Central memory CD4-positive, alpha-beta T cell (primary cell): ENCODE measurements around the gene PITRM1.

Experiments used
- DNase-seq: peaks from one replicate; pipeline ENCODE4 v3.0.0; 2022

Gene PITRM1

DNA sequence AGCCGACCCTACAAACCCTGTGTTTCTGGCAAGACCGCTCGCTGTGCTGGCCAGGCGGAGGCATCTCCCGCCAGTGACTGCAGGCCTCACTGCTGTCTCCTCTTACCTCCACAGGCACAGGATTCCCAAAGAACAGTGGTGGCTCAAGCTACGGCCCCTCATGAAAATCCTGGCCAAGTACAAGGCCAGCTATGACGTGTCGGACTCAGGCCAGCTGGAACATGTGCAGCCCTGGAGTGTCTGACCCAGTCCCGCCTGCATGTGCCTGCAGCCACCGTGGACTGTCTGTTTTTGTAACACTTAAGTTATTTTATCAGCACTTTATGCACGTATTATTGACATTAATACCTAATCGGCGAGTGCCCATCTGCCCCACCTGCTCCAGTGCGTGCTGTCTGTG, 36.2 kb downstream of the PITRM1 start:
- no peak for DNase-seq

DNA sequence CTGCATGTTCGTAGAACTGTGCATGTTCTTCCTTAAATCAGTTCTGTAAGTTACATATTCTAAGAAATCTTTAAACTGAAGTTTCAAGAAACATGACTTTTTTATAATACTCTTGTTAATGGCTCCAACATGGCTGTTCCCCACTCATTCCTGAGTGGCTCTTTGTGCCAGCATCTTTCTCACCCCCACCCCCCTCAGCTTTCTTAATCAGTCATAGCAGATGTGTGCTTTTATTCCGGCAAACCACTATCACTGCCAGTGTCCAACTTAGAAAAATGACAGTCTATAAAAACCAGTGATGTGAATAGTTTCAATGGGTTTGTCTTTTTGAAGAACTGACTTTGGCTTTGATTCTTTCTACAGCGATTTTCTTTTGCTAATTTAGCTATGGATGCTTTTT, 37.6 kb downstream of the PITRM1 start:
- DNase-seq = no peak

DNA sequence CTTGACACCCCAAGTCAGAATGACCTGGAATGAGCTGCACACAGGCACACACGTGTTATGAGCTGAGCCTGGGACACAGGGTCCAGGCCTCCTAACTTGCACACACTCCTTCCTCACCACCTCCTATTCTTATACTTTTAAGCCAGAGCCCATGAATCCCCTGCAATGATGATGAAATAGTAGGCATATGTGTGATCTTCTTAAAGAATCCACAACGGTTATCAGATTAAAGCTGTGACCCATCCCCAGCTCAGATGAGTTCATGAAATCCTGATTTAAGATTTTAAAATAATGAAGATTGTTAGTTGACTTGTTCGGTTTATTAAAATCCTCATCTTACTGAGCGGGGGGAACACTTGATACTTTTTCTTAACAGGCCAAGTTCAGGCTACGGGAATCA, 38.6 kb downstream of the PITRM1 start:
- DNase-seq = no peak

DNA sequence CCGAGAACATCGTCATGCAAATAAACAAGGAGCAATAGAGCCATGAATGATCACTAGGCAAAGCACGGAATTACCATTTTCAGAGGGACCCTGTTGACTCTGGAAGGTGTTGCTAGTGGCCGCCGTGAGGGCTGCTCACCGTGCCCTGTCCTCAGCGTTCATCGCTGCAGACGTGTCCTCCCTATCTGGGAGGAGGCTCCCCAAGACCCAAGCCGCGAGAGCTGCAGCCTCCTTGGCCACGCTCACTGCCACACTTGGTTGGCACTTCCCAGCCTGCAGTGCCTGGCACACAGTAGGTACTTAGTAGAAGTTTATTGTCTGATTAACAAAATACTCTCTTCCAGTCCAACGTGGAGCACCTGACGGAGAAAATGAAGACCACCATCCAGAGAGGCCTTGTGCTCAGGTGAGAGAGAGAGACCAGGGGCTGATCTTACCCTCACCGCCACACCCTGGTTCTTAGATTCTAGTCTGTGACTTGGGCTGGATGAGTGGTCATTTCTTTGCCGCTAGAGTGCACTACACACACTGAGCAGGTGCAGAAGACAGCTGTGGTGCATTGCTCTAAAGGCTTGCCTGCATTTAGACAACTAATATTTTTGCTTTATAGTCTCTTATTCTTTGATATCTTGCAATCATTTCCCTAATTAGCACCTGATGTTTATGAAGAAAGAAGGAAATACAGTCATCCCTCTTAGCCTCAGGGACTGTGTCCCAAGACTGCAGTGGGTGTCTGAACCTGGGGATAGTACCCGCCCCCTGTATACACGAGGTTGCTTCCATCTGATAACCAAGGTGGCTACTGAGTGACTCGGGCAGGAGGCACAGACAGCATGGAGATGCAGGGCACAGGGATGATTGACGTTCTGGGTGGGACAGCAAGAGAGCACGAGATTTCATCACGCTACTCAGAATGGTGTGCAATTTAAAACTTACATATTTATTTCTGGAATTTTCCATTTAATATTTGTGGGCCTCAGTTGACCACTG, 40.3 kb downstream of the PITRM1 start:
- no peak for DNase-seq

DNA sequence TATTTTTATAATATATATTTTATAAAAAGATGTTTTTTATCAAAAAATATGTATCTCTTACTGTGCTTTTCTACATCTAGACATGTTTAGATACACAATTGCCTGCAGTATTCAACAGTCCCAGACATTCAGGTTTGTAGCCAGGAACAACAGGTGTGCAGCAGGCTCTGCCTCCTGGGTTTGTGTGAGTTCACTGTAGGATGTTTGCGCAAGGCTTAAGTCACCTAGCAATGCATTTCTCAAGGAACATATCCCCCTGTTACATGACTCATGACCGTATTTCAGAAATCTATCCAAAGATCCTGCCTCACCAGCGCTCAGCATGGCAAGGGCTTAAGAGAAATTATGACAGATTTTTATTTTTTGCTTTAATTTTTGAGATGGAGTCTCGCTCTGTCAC, 41.5 kb downstream of the PITRM1 start:
- no peak for DNase-seq

DNA sequence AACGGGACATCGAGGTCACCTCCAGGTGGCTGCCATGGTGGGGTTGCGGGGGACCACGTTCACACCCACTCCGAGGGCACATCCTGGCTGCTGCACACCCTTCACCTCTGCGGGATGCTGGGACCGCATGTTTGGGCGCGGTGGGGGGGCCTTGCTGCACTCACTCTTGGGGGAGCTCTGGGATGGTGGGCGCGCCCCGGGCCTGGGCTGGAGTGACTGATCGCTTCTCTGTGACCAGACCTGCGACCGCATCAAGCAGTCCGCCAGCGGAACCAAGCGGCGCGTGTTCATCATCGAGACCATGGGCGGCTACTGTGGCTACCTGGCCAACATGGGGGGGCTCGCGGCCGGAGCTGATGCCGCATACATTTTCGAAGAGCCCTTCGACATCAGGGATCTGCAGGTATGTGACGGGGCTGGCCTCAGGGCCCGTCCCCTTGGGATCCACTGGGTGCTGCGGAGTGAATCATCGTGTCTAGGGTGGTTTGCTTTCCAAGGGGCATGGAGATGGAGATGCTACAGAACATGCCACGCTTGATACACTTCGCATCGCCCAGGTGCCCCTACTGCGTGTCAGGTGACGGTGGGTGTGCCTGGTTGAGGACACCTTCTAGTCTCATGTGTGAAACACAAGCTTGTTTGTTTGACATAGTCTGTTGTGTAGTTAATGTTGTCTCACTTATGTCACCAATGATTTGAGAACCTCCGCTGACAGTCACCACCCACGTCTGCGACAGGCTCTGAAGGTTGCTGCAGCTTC, 42.8 kb downstream of the PITRM1 start:
- DNase-seq = no peak

DNA sequence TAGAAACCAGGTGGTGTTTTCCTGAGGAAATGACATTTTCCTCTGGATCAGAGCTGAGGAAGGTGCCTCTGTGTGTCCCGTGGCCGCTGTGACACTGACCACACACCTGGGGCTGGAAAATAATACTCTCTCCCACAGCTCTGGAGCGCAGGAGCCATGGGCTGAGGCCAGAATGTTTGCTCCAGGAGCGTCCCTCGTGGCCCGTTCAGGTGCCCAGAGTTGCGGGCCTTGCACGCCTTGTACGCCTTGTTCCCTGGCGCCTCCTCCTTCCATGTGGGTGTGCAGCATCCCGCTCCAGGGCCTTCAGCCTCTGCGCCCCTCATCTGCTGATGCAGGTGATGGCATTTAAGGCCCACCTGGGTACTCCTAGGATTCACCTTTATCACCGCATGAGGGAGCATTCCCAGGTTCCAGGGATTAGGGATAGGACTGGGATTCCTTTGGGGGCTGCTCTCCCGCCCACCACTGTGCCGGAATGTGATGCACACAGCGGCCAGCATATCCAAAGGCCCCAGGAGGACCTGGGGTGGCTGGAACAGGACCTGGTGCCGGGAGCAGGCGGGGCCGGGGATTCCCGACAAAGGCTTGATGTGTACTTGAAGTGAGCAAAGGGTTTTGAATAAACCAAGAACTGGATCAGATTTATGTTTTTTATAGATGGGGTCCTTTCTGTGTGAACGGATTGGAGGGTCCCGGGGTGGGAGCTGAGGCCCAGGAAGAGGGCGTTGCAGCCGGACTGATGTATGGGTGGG, 44.0 kb downstream of the PITRM1 start:
- DNase-seq = no peak

DNA sequence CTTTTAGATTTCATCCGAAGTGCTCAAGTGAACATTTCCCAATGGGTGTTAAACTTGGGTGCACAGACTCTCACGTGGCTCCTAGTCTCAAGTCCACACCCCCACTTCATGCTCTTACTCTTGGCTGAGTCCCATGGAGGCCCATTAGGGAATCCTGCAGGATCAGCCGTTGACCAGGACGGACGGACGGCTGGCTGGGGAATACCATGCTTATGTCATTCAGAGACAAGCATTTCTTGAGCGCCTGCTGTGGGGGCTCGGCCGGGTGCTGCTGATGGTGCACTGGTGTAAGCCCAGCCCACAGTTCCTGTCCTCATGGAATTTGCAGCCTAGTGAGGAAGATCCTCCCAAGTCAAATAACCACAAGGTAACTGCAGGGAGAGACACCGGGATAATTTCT, 44.7 kb downstream of the PITRM1 start:
- no peak for DNase-seq

DNA sequence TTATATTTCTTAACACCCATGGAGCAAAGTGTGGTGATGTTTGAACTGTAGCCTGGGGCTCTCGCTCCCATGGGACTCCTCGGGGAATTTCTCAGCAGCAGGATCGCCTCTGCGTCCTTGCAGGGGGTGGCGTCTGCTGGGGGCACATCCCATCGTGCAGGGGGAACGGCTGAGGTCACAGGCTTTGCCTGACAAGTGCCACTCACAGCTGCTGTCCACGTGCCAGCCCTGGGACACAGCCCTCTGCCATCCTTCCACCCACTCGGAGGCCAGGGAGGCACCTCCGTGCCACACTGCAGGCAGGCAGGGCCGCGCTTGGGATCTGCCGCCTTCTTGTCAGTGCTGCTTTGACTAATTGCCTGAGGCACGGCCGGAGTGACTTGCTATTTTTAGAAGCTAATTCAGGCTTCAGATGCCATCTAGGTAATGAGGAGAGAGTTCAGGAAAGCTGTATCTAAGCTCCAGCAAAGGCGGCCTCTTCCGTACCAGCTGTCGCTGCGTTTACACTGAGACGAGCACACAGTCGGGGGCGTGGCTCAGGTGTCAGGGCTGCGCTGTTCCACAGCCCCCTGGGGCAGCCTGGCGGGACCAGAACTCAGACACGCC, 45.7 kb downstream of the PITRM1 start:
- no peak for DNase-seq

DNA sequence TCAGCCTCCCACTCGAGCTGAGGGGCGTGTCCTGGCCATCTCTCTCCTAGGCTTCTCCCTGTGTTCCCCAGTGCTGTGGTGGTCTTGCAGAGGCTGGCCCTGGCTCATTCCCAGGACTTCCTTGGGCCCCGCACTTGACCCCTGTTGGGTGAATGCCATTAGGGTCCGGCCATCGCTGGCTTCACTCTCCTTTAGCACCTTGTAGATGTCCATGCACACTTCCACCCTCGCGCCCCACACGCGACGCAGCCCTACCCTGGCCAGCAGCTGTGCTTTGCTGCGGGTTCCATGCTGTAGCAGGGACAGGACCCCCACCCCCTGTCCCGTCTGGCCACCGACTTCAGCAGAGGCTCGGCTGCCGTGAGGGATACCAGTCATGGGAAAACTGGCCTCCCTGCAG, 46.3 kb downstream of the PITRM1 start:
- no peak for DNase-seq

DNA sequence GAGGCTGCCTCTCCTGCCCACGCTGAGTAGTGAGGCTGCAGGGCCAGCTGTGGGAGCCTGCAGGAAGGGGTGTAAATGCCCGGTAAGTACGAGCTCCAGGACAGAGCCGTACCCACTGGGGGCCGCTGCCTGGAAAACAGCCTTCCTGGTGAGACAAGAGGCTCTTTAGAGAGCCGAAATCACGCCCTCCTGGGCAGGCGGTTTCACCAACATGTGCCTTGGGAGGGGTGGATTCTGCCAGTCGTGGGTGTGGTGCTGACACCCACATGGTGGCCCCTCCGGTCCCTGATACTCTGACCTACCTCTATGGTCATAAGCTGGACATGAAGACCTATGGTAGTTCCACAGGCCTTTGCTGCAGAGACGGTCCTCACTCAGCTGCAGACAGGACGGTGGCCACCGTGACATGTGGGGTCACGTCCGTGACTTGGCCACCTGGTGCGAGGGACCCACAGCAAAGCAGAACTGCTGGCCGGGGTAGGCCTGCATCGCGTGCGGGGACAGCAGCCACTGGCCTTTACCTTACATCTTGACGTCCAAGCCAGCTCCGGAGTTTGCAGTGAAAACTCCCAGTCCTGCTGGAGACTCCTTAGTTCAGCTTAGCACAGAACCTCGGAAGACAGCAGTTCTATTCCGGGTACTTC, 46.9 kb downstream of the PITRM1 start:
- no peak for DNase-seq

DNA sequence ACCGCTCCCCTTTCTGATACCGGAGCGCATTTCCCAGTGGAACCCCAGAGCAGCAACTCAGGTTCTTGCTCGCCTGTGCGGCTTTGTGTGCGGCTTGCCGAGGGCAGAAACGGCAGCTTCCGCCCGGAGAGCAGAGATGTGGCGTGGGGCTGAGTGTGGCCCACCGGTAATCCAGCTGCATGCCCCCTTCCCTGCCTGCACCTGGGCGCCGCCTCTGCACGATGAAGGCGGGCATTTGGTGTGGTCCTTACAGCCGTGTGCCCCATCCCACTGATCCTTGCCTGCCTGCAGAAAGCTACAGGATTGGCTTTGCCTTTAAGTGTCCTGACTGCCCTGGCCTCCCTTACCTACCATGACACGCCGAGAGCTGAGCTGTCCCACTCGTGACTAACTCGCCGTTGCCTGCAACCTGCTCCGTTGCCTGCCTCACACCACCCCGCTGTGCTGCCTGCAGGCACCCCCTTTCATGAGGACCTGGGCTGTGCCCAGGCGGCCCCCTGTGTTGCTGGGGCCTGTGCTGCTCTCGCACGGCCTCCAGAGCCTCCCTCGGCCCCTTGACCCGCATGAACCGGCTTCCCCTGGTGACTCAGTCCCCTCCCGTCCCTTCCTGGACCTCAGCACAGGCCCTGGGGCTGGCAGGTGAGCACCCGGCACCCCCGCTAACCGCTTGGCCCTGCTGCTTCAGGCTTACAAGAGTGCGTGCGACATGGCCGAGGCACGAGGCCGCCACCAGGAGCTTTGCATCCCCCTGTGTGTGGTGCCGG, 48.0 kb downstream of the PITRM1 start:
- no peak for DNase-seq

DNA sequence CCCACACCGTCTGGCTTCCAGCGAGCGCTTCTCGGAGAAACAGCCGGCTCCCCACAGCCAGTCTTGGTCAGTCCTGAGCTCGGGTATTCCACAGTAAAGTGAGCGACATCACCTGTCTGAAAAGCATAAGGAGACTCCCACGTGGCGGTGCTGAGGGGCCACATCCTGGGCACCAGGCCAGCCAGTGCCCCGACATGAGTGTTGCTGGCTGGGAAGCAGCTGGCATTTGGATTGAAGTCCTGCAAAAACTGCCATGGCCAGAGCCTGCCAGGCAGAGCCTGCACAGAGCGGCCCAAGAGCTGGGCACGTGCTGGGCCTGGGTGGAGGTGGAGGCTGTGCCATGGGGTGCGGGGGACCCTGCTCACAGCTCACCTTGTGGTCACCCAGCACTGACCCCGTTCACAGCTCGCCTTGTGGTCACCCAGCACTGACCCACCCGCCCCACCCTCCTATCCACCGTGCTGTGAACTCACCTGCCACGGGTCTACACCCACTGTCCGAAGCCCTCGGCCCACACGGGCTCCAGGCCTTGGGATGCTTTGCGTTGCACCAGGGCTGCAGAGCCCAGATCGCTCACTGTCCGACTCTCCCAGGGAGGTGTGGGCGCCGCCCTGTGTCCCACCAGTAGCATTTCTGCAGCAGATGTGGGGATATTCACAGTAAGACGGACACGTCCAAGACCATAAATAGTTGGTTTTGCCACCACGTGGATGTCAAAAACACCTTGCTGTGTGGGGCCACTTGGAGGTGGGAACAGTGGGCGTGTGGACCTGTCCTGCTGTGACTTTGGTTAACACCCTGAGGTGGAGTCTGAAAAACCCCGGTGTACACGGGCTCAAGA, 48.8 kb downstream of the PITRM1 start:
- DNase-seq = no peak

DNA sequence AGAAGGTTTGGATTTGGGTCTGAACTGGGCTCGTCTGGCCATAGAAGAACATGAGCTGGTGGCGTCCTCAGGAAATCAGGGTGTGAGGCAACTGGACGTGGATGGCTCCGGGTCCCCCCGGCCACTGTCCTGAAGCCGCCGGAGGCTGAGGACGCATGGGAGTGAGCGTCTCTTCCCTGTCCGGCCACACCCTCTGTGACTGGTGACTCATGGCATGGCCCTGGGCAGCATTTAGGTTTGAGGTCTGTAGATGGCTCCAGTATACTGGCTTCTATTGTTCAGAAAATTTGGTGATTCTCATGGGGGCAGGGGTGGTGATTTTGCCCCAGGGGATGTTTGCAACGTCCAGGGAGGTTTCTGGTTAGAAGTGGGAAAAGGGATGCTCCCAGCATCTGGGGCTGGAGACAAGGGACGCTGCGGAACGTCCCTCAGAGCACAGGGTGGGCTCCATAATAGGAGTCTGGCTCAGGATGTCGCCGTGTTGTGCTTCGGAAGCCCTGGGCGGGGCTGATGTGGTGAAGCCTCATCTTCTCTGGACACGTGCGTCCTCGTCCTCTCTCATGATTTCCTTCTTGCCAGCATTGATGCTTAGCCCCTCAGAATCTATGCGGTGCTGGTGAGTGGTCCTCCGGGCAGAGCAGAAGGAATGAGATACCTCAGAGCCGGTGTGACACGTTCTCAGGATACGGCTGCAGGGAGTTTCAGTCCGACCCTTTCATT, 49.9 kb downstream of the PITRM1 start:
- no peak for DNase-seq

DNA sequence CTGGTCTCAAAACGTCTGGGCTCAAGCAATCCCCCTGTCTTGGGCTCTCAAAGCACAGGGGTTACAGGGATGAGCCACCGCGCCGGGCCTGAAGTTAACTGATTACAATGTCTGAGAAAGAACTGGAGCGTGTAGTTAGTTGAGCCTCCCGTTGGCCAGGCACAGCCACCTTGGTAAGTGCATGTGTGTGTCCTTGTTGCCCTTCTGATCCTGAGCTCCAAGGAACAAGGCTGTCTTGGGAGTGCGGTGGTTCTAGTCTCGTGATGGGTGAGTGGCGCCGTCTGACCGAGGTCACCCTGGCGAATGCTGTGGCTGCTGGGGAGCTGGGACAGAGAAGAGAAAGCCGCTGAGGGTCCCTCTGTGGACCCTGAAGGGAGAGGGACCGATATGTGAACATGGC, 50.5 kb downstream of the PITRM1 start:
- no peak for DNase-seq

DNA sequence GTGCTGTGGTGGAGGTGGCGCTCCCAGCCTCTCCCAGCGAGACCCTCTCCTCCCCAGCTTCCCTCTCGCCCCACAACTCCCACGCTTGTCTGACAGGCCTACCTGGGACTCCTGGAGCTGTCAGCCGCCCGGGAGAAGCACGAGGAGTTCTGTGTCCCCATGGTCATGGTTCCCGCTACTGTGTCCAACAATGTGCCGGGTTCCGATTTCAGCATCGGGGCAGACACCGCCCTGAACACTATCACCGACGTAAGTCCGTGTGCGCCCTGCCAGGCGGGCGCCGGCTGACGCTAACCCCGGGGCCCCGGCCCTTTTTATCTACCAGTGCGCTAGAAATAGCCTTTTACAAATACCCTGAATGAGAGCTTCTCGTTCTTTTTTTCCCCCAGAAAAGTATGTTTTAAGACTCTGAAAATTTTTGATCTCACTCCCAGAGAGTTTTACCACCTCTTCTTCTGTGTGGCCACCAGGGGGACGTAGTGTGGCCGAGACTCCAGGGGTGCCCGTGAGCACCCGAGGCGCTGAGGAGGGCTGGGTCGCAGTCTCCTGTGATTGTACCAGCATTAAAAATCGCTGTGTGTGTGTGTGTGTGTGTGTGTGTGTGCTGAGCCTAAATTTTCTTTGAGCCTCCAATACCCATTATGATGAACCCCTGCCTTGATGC, 52.7 kb downstream of the PITRM1 start:
- DNase-seq = no peak

DNA sequence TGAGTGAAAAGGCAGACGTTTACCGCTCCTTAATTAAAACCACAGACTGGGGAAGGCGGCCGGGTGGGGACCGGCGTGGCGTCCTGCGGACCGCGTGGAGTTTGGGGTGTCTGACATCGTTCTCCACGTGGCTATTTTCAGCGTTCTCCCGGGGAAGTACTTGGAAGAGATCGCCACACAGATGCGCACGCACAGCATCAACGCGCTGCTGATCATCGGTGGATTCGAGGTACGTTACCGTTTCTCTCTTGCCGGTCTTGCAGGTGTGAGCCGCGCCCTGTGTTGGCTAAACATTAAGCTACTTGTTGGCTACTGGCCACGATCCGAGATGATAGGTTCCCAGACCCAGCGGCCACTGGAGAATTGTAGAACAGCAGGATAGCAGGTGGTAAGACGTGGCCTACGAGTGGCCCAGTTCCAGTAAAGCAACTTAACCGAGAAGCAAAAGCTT, 53.9 kb downstream of the PITRM1 start:
- no peak for DNase-seq

DNA sequence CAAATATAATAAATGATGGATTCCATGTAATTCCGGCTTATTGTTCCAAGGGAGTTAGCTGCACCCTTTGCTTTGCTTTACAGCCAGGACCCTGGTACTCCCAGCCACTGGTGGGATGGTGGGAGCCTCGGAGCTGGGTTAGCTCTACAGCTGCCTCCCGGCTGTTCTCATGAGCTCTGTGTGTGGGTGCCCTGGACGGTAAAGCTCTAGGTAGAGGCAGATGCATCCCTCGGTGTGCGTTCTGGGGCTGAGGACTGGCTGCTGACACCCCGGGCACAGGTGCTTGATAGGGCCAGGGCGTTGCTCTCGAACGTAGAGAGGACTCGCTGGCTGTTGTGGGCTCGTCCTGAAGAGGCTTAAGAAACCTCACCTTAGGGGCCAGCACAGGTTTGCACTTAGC, 55.1 kb downstream of the PITRM1 start:
- DNase-seq = no peak

DNA sequence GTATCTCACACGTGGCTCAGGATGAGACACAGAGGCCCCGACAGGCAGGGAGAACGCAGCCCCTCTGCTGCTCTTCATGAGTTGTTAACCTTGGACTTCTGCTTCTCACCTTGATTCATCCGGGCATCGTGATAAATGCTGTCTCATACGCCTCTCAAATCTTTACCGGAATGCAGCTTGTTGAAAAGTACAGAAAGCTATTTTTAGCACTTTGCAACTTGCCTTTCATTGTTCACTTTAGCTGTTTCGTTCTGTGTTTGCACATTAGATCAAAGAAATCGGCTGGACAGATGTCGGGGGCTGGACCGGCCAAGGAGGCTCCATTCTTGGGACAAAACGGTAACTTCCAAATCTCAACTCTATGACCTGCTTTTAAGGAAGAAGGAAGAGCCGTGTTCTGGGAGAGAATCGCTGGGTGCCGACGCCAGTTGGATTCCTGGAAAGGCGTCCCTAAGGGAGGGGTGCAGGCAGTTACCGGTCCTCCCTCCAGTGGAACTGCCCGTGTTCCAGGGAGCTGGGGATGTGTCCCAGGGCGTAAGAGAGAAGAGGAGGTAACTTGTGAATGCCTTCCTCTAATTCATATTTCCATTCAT, 56.0 kb downstream of the PITRM1 start:
- no peak for DNase-seq
